ENCODE data around the gene DDT.
A peak's percentile ranks its signal among the peaks of the same experiment; 100 is the strongest.
"Not testable (repeated sequence)": the region's sequence is repeated elsewhere in the genome, so short reads cannot be mapped to it uniquely, and the experiment has no call there.

Gene DDT

GRCh38 chr22:23989583-23990244 lies 15.5 kb upstream of the DDT start:
- not testable (repeated sequence) for DNase-seq (ENCODE audit: low spot score)

GRCh38 chr22:23986538-23987178 lies 12.4 kb upstream of the DDT start:
- not testable (repeated sequence) for DNase-seq (ENCODE audit: low spot score)

GRCh38 chr22:23986089-23986488 lies 11.8 kb upstream of the DDT start:
- not testable (repeated sequence) for DNase-seq (ENCODE audit: low spot score)

- DNase-seq (ENCODE audit: low spot score), result peak; percentile 59
These were observed 10.2 kb upstream of the DDT start for GRCh38 chr22:23984430-23984829.

GRCh38 chr22:23980567-23980966 lies 6.3 kb upstream of the DDT start:
- not testable (repeated sequence) for DNase-seq (ENCODE audit: low spot score)

DNA sequence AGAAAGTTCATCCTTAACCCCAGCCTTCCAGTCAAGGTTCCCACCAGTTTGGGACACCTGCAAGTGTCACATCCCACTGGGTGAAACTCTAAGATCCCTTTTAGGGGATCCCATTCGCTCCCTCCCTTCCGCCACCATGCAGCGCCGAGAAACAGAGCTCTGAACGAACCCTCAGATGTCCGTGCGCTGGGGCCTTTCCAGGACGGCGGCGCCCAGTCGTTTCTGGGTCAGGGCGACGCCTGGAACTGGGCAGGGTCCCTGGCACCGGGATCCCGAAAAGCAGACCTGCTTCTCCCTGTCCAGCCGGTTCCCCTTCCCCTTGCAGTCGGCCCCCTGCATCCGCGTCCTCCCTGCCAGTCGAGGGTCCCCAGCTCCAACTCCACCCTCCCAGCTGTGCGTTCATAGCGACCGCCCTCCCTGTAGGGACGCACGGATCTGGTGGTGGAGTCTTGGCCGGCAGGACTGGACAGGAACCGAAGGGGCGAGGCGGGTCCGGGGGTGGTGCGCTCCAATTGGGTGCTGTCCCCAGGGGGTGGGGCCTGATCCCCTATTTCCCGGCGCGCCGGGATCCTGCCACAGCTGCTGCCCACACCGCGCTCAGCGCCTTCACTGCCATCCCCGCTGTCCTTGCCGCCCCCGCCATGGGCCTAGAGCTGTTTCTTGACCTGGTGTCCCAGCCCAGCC lies 5.5 kb upstream of the DDT start, which contains the start of gene GSTT2:
TSS of gene GSTT2 (plus strand) at position 578 of the 684 bp plus-strand sequence.
- not testable (repeated sequence) for DNase-seq (ENCODE audit: low spot score)

DNA sequence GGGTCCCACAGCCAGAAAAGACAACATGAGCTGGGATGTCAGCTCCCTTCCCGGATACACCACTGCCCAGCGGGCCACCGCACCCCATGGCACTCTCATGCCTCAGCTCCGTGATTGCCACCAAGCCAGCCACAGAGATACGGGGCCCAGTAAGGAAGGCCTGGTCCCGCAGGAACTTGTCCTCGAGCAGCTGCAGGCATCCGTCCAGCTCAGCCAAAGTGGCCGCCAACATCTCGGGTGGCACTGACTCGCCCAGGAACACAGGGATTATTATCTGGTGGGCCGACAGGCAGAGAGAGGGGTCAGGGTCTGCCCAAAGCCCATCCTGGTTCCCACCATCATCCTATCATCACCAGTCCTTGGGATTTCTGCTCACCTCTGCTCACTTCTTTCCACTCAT lies 3.1 kb upstream of the DDT start:
- not testable (repeated sequence) for DNase-seq (ENCODE audit: low spot score)

- DNase-seq (ENCODE audit: low spot score), result not testable (repeated sequence)
These were observed 653 bp upstream of the DDT start for GRCh38 chr22:23974836-23975352.

- DNase-seq (ENCODE audit: low spot score), result not testable (repeated sequence)
These were observed 2.3 kb downstream of the DDT start for GRCh38 chr22:23971927-23972326.

- DNase-seq (ENCODE audit: low spot score), result no peak
These were observed 3.3 kb downstream of the DDT start for GRCh38 chr22:23970816-23971486.

GRCh38 chr22:23970201-23970641 lies 4.0 kb downstream of the DDT start:
- no peak for DNase-seq (ENCODE audit: low spot score)

DNA sequence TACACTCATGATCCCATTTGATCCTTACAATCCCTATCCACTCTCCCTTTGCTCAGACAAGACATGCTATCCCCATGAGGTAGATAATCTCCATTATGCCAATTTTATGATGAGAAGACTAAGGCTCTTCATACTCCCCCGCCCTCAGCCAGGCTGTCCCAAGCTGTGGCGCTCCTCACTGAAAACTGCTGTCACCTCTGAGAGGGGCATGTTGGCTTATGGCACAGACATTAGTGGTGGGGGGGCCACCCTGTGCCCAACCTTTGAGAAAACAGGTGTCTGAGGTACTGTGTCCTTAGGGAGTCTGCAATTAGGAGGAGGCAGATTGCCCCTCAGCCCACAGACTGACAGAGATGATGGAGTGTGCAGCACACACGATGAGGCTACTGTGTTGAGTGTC lies 5.2 kb downstream of the DDT start:
- DNase-seq (ENCODE audit: low spot score), result no peak

GRCh38 chr22:23966568-23966967 lies 7.7 kb downstream of the DDT start, which contains the start of gene DDTL:
Gene DDTL (plus strand): TSS chr22:23966888. CDS start chr22:23966915, 27 bp downstream.
- DNase-seq (ENCODE audit: low spot score), result not testable (repeated sequence)

GRCh38 chr22:23966094-23966493 lies 8.1 kb downstream of the DDT start:
- DNase-seq (ENCODE audit: low spot score), result not testable (repeated sequence)

- DNase-seq (ENCODE audit: low spot score), result not testable (repeated sequence)
These were observed 13.0 kb downstream of the DDT start, which contains the start of gene GSTT2B for GRCh38 chr22:23961084-23961771. Gene GSTT2B (minus strand): TSS chr22:23961195. CDS start chr22:23961131, 64 bp downstream.

GRCh38 chr22:23956301-23956900 lies 17.8 kb downstream of the DDT start:
- peak; percentile 83 for DNase-seq (ENCODE audit: low spot score)

- DNase-seq (ENCODE audit: low spot score), result not testable (repeated sequence)
These were observed 18.4 kb downstream of the DDT start for GRCh38 chr22:23955886-23956285.

- DNase-seq (ENCODE audit: low spot score), result not testable (repeated sequence)
These were observed 19.3 kb downstream of the DDT start for GRCh38 chr22:23954991-23955305.

DNA sequence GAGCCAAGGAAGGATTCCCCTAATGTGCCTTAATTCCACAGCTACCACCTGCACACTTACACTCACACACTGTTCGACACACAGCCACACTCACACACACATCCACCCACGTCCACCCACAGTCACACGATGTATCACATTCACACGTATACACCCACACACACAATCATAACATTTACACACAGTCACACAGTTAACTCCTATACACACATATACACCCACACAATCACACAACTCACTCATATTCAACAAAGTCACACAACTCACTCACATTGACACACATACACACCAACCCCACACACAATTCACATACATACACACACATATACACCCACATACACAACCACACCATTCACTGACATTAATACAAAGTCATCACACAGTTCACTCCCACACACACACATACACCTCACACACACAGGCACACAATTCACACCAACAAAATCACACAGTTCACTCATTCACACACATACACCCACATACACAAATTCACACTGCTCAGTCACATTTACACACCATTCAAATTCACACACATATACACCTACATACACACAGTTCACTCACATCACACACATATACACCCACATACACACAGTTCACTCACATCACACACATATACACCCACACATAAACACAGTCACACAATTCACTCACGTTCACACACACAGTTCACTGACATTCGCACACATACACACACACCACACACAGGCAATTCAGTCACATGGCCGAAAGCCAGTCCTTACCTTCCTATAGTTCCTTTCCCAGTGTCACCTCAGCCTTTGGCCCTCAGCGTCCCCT lies 19.8 kb downstream of the DDT start:
- DNase-seq (ENCODE audit: low spot score), result not testable (repeated sequence)

DNA sequence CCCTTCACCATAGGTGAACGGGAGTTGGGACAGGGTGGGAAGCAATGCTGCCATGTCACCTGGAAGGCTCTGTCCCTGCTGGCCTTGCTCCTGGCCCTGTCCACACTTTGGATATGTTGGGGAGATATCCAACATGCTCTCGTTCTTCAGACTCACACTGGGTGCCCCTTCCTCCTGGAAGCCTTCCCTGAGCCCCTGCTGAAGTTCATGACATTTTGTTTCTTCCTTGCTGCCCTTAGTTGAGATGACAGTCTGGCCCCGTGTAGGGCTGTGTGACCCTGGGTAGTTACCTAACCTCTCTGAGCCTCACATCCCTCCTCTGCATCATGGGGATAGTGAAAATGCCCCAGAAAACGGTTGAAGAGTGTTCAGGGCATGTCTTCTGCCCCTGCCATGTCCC lies 20.8 kb downstream of the DDT start:
- DNase-seq (ENCODE audit: low spot score), result not testable (repeated sequence)
